ENCODE results near the gene WDR90.
"Not testable (repeated sequence)": the region's sequence is repeated elsewhere in the genome, so short reads cannot be mapped to it uniquely, and the experiment has no call there.

WDR90 gene

GRCh38 chr16:689175-689897 is 40.2 kb downstream of the WDR90 start:
- no peak for DNase-seq (ENCODE audit: low read depth in 2 of 2)

GRCh38 chr16:691242-691641 is 42.1 kb downstream of the WDR90 start:
- not testable (repeated sequence) for DNase-seq (ENCODE audit: low read depth in 2 of 2)

- no peak for DNase-seq (ENCODE audit: low read depth in 2 of 2)
These were observed 43.4 kb downstream of the WDR90 start for GRCh38 chr16:692356-693108.

GRCh38 chr16:693364-693763 is 44.2 kb downstream of the WDR90 start:
- DNase-seq (ENCODE audit: low read depth in 2 of 2), result no peak

- no peak for DNase-seq (ENCODE audit: low read depth in 2 of 2)
These were observed 44.6 kb downstream of the WDR90 start for GRCh38 chr16:693766-694165.

- no peak for DNase-seq (ENCODE audit: low read depth in 2 of 2)
These were observed 45.2 kb downstream of the WDR90 start for GRCh38 chr16:694187-694862.

GRCh38 chr16:694863-695354 is 45.7 kb downstream of the WDR90 start:
- no peak for DNase-seq (ENCODE audit: low read depth in 2 of 2)

- DNase-seq (ENCODE audit: low read depth in 2 of 2), result no peak
These were observed 46.4 kb downstream of the WDR90 start for GRCh38 chr16:695355-696089.

- no peak for DNase-seq (ENCODE audit: low read depth in 2 of 2)
These were observed 49.9 kb downstream of the WDR90 start for GRCh38 chr16:698911-699671.

- DNase-seq (ENCODE audit: low read depth in 2 of 2), result no peak
These were observed 51.8 kb downstream of the WDR90 start for GRCh38 chr16:700684-701584.

GRCh38 chr16:702341-702740 is 53.2 kb downstream of the WDR90 start:
- no peak for DNase-seq (ENCODE audit: low read depth in 2 of 2)

GRCh38 chr16:703406-703805 is 54.2 kb downstream of the WDR90 start:
- DNase-seq (ENCODE audit: low read depth in 2 of 2), result no peak

- DNase-seq (ENCODE audit: low read depth in 2 of 2), result no peak
These were observed 54.9 kb downstream of the WDR90 start for GRCh38 chr16:704047-704446.

GRCh38 chr16:704552-705380 is 55.6 kb downstream of the WDR90 start:
- DNase-seq (ENCODE audit: low read depth in 2 of 2), result no peak

GRCh38 chr16:705431-706188 is 56.4 kb downstream of the WDR90 start, which contains the start of gene FBXL16:
FBXL16 (minus strand) TSS chr16:705801; CDS start chr16:697405, 8,396 bp downstream.
- DNase-seq (ENCODE audit: low read depth in 2 of 2), result no peak

GRCh38 chr16:706189-707061 is 57.3 kb downstream of the WDR90 start:
- no peak for DNase-seq (ENCODE audit: low read depth in 2 of 2)

- no peak for DNase-seq (ENCODE audit: low read depth in 2 of 2)
These were observed 57.9 kb downstream of the WDR90 start for GRCh38 chr16:707062-707538.

All from fibroblast of skin of left quadriceps (primary cell).